ENCODE results near the gene TRNT1. TPM values are rescaled to one million over a fixed set of nuclear protein-coding genes. Genes with fewer than 3 reads are reported as not detected.

TRNT1 gene
- total RNA-seq, 1 experiment from 2014 or later = 26.2 TPM

DNA sequence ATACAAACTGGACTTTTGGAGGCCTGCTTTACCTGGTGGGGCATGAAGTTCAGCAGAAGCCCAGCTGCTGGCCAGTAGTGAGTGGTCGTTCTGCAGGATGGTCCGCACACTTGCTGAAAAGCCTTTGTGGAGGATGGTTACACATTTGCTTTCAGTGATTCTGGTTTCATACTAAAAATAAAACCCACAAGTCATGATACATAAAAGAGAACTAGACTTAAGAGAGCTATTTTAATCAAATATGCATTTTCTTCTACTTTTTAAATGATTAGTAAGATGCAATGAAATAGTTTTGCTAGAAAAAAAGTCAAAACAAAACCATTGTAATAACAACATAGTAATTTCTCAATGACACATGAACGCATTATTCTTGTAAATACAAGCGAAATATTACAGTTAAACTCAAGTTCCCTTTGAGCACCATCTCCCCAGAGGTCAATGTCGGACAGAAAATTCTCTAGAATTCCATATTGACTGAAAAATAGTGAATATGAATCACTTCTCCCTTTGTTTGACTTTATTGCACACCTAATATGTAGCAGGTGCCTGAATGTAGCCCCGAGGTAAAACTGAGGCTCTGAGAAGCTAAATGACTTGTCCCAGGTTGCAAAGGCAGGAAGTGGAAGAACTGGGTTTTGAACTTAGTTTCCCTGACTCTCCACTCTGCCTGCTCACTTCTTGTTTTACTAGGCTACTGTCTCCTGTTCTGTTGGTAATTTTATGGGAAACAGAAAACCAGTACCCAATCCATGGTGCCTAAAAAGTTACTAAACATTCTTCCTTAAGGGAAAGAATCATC, 24.9 kb upstream of the TRNT1 start:
- no TSS peak for BruUV-seq (replicated peaks)
- no peak for DNase-seq
- POLR2A ChIA-PET (ENCODE audit: unreplicated experiment) = no interaction called here

DNA sequence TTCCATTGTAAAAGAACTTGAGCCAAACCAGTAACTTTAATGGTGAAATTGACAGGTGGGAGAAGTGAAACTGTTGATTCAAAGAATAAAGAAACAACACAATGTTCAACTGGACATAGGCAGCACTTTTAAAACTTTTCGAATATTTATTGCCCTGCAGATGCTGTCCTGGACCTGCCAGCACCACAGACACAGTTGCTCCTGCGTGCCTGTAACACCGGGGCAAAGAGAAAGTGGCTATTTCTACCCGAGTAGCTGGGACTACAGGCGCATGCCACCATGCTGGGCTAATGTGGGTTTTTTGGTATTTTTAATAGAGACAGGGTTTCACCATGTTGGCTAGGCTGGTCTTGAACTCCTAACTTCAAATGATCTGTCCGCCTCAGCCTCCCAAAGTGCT, 24.0 kb upstream of the TRNT1 start:
- TF ChIP-seq EZH2phosphoT487 (IDR thresholded peaks at IDR 0.05; ENCODE audit: borderline replicate concordance, low read length) = no peak
- no peak for TF ChIP-seq EZH2 (IDR thresholded peaks at IDR 0.05; ENCODE audit: low read length, unreplicated experiment)
- TF ChIP-seq, protein P1, sequence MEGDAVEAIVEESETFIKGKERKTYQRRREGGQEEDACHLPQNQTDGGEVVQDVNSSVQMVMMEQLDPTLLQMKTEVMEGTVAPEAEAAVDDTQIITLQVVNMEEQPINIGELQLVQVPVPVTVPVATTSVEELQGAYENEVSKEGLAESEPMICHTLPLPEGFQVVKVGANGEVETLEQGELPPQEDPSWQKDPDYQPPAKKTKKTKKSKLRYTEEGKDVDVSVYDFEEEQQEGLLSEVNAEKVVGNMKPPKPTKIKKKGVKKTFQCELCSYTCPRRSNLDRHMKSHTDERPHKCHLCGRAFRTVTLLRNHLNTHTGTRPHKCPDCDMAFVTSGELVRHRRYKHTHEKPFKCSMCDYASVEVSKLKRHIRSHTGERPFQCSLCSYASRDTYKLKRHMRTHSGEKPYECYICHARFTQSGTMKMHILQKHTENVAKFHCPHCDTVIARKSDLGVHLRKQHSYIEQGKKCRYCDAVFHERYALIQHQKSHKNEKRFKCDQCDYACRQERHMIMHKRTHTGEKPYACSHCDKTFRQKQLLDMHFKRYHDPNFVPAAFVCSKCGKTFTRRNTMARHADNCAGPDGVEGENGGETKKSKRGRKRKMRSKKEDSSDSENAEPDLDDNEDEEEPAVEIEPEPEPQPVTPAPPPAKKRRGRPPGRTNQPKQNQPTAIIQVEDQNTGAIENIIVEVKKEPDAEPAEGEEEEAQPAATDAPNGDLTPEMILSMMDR (conservative IDR thresholded peaks at IDR 0.05; ENCODE audit: low read depth, low read length) = no peak
- peaks cover 34% of the 10 kb centered on the region; the same call in 1 of the 2 replicates for H3K27me3 ChIP-seq (ENCODE audit: low read length)
- H3K36me3 ChIP-seq (ENCODE audit: low read depth, low read length) = no peaks in the 10 kb centered on the region
- no peak overlapping the region for H3K4me3 ChIP-seq (ENCODE audit: low read length)
- ChIA-PET POLR2A (ENCODE audit: unreplicated experiment) (no interaction called here), CTCF (no interaction called here)
- BruUV-seq (replicated peaks) = no TSS peak
- no peaks in the 10 kb centered on the region for H3K79me2 ChIP-seq (ENCODE audit: low read length)
- H3K4me2 ChIP-seq (ENCODE audit: low read length) = no peak overlapping the region
- intact Hi-C loops (cut with micrococcal nuclease) = no loop called here
- ATAC-seq (no peak), DNase-seq (no peak)
- H3K27ac ChIP-seq (ENCODE audit: low read length) = no peak overlapping the region
- no peaks in the 10 kb centered on the region for H3K4me1 ChIP-seq (ENCODE audit: insufficient read depth, low read length)
- no peaks in the 10 kb centered on the region for H3F3A ChIP-seq (ENCODE audit: low read length, unreplicated experiment)
- H4K20me1 ChIP-seq (ENCODE audit: low read length) = no peaks in the 10 kb centered on the region
- no peaks in the 10 kb centered on the region for H3K9me2 ChIP-seq (replicated peaks; ENCODE audit: low read length)
- no peak overlapping the region for H2AFZ ChIP-seq (ENCODE audit: low read length)
- H3K9me3 ChIP-seq (ENCODE audit: low read length) = no peaks in the 10 kb centered on the region
- no peak overlapping the region for H3K9ac ChIP-seq (ENCODE audit: low read length)

More for the DNA sequence above, 24.9 kb upstream of the TRNT1 start:
- intact Hi-C loops (cut with micrococcal nuclease) = no loop called here
- H3K4me3 ChIP-seq (ENCODE audit: low read length) = no peak overlapping the region
- TF ChIP-seq EZH2phosphoT487 (IDR thresholded peaks at IDR 0.05; ENCODE audit: borderline replicate concordance, low read length) (no peak), EZH2 (IDR thresholded peaks at IDR 0.05; ENCODE audit: low read length, unreplicated experiment) (no peak)
- TF ChIP-seq, protein P1 (conservative IDR thresholded peaks at IDR 0.05; ENCODE audit: low read depth, low read length) = no peak
- no peaks in the 10 kb centered on the region for H3K9me3 ChIP-seq (ENCODE audit: low read length)
- H2AFZ ChIP-seq (ENCODE audit: low read length) = no peak overlapping the region
- H3F3A ChIP-seq (ENCODE audit: low read length, unreplicated experiment) = no peaks in the 10 kb centered on the region
- no peak for ATAC-seq
- no peak overlapping the region for H3K4me2 ChIP-seq (ENCODE audit: low read length)
- no peak overlapping the region for H3K27ac ChIP-seq (ENCODE audit: low read length)
- no peaks in the 10 kb centered on the region for H3K36me3 ChIP-seq (ENCODE audit: low read depth, low read length)
- H3K9me2 ChIP-seq (replicated peaks; ENCODE audit: low read length) = no peaks in the 10 kb centered on the region
- H3K9ac ChIP-seq (ENCODE audit: low read length) = no peak overlapping the region
- CTCF ChIA-PET = no interaction called here
- H3K79me2 ChIP-seq (ENCODE audit: low read length) = no peaks in the 10 kb centered on the region
- H4K20me1 ChIP-seq (ENCODE audit: low read length) = no peaks in the 10 kb centered on the region
- H3K27me3 ChIP-seq (ENCODE audit: low read length) = peaks cover 42% of the 10 kb centered on the region; the same call in 1 of the 2 replicates
- H3K4me1 ChIP-seq (ENCODE audit: insufficient read depth, low read length) = no peaks in the 10 kb centered on the region

DNA sequence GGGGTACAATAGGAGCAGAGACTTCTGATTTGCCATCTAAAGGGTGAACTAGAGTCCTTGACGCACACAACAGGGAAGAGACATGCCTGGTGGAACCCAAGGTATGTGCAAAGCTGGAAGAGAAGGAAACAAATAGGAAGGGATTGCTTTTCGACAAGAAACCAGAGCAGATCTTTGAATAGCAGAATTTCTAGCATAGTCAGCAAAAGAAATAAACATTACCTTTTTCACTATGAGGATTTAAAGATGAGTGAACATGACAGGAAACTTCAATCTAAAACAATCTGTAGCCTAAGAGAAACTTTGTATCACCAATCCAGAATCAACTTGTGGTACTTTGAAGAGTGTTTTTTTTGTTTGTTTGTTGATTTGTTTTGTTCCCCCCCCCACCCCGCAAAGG, 21.5 kb upstream of the TRNT1 start:
- Histone ChIP-seq H3K9me3 (ENCODE audit: low read length) (no peaks in the 10 kb centered on the region), H3K4me1 (ENCODE audit: insufficient read depth, low read length) (no peaks in the 10 kb centered on the region), H4K20me1 (ENCODE audit: low read length) (no peaks in the 10 kb centered on the region), H3K9me2 (replicated peaks; ENCODE audit: low read length) (no peaks in the 10 kb centered on the region), H3K27ac (ENCODE audit: low read length) (no peak overlapping the region), H3K79me2 (ENCODE audit: low read length) (no peaks in the 10 kb centered on the region), H3K9ac (ENCODE audit: low read length) (no peak overlapping the region), H3F3A (ENCODE audit: low read length, unreplicated experiment) (no peaks in the 10 kb centered on the region), H3K4me2 (ENCODE audit: low read length) (no peak overlapping the region), H3K36me3 (ENCODE audit: low read depth, low read length) (no peaks in the 10 kb centered on the region), H3K27me3 (ENCODE audit: low read length) (peaks cover 27% of the 10 kb centered on the region; the same call in 1 of the 2 replicates), H2AFZ (ENCODE audit: low read length) (no peak overlapping the region), H3K4me3 (ENCODE audit: low read length) (no peak overlapping the region)
- ChIA-PET CTCF (no interaction called here), POLR2A (ENCODE audit: unreplicated experiment) (no interaction called here)
- TF ChIP-seq, protein P1 (conservative IDR thresholded peaks at IDR 0.05; ENCODE audit: low read depth, low read length) = no peak
- TF ChIP-seq EZH2 (IDR thresholded peaks at IDR 0.05; ENCODE audit: low read length, unreplicated experiment) (no peak), EZH2phosphoT487 (IDR thresholded peaks at IDR 0.05; ENCODE audit: borderline replicate concordance, low read length) (no peak)
- ATAC-seq (no peak), DNase-seq (no peak)
- intact Hi-C loops (cut with micrococcal nuclease) = no loop called here
- no TSS peak for BruUV-seq (replicated peaks)
